ENCODE measurements around the gene ETV6. TPM values are rescaled to one million over a fixed set of nuclear protein-coding genes. Genes with fewer than 3 reads are reported as not detected.

The ETV6 gene
- total and polyA plus RNA-seq, 2 of the 8 experiments (the other 6 are each of a cell fraction or from before 2014, with no cell fraction given): 5.5 to 23.9 TPM

DNA sequence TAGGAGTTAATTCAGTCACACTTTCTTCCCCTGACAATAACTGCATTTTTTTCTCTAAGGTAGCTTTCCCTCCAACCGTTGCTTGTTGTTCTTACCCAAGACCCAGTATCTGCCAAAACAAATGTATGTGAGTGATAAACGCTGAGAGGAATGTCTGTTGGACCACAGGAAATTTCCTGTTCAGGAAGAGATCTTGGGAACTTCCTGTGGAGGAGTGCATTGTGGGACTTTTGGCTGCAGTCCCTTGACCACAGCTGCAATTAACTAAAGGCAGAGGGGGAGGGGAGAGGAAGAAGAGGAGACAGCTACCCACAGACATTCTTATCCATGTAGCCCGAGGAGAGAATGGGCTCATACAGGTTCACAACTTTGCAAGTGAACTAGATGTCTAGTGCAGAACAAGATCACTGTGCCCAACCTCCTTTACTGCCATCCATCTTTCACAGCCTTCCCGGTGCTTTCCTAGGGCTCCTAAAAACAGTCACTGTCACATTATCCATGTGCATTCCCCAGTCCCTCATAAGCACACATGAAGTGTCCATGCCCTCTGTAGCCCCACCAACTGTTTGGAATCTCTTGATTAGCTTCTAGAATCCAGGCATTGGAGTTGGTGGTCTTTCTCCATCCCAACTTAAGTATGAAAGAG lies 149.5 kb downstream of the ETV6 start (continued):
- no peak for TF ChIP-seq SIRT6 (IDR thresholded peaks at IDR 0.05; ENCODE audit: low read length)
- no peak for TF ChIP-seq JUND (IDR thresholded peaks at IDR 0.05; ENCODE audit: low read length)
- no peak for TF ChIP-seq POLR2AphosphoS5 (IDR thresholded peaks at IDR 0.05; ENCODE audit: low read depth, low read length)
- TF ChIP-seq RAD21 (IDR thresholded peaks at IDR 0.05 in 1 of 2, conservative IDR thresholded peaks at IDR 0.05 in 1 of 2; ENCODE audit: low read depth in 2 of 2, low read length in 2 of 2): no peak

All from H1 (cell line).